HG02870 (cell line): Measurements from ENCODE around the gene ADK.
"Not testable (repeated sequence)": the region's sequence is repeated elsewhere in the genome, so short reads cannot be mapped to it uniquely, and the experiment has no call there.

ENCODE experiments used
- ATAC-seq: cut with Tn5 transposase; IDR thresholded peaks from one replicate; pipeline ENCODE4 v1.9.1; 2021; ENCODE audit warnings: mild to moderate bottlenecking, moderate library complexity; ENCODE audit not compliant: unreplicated experiment

Gene ADK

DNA sequence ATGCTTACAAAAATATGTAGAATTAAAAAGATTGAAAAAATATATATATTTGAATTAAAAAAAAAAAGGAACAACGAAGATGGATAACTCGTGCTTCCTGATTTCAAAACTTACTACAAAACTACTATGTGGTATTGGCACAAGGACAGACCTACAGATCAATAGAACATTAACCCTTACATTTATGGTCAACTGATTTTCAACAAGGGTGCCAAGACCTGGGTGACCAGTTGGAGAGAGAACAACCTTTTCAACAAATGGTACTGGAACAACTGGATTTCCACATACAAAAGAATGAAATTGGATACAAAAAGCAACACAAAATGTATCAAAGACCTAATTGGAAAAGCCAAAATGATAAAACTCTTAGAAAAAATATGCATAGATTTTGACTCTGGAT is 10.5 kb upstream of the ADK start:
- no peak for ATAC-seq

DNA sequence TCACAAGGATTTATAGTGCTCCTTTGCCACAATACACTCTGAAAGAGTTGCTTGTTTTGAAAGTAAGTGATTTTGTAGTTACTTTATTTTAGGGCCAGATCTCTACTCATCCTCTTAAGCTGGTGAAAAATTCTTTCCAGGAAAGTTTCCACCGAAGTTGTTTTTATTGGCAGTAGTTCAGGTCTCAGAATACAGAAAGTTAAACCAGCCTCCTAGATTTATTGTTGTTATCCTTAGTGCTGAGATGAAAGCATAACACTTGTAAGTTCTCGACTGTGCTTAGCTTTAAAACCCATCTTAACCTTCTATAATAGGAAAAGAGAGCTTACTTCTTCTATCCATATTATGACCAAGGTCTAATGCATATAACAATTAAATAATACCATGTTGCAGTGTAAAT is 5.9 kb upstream of the ADK start:
- no peak for ATAC-seq

DNA sequence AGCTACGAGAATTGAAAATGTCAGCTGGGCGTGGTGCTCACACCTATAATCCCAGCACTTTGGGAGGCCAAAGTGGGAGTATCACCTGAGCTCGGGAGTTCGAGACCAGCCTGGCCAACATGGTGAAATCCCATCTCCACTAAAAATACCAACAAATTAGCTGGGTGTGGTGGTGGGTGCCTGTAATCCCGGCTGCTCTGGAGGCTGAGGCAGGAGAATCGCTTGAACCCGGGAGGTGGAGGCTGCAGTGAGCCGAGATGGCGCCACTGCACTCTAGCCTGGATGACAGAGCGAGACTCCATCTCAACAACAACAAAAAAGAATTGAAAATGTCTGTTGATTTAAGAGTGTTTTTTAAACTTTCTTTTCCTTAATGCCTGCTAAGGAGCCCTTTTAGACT is 4.0 kb upstream of the ADK start:
- not testable (repeated sequence) for ATAC-seq

DNA sequence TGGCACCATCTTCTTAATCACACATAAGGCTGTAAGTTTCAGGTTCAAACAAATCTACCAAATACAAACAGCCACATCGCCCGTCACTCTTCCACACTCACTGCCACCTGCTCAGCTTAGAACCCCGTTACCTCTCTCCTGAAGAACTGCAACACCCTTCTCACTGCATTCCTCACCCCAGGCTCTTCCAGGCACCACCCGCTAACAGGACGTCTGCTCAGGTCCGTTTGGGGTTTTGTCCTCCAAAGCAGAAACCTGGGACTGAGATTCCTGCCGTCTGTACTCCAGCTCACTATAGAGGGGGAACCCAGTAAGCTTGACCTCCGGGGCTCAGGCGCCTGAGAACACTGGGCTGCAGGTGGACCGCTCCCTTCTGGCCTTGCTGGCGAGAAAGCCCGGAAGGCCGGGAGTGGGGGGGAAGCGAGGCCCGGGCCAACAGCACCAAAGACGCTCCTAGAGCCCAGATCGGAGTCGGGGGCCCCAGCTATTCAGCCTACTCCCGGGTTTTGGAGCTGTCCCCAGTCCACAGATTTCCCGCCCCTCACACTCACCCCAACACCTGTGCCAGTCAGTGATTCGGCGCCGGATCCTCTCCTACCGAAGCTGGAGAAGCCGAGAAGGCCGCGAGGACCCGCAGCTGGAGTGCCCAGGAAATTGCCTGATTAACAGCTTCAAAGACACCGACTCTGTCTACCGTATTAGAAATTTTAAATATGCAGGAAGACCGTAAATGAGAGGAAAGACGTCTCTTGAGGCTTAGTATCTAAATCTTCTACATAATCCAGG is 624 bp upstream of the ADK start, which contains the start of gene AP3M1:
TSS of gene AP3M1 (minus strand) at position 625 of the 786 bp plus-strand sequence. CDS start 12,449 bp downstream, outside the sequence.
- peak; percentile 31 for ATAC-seq

DNA sequence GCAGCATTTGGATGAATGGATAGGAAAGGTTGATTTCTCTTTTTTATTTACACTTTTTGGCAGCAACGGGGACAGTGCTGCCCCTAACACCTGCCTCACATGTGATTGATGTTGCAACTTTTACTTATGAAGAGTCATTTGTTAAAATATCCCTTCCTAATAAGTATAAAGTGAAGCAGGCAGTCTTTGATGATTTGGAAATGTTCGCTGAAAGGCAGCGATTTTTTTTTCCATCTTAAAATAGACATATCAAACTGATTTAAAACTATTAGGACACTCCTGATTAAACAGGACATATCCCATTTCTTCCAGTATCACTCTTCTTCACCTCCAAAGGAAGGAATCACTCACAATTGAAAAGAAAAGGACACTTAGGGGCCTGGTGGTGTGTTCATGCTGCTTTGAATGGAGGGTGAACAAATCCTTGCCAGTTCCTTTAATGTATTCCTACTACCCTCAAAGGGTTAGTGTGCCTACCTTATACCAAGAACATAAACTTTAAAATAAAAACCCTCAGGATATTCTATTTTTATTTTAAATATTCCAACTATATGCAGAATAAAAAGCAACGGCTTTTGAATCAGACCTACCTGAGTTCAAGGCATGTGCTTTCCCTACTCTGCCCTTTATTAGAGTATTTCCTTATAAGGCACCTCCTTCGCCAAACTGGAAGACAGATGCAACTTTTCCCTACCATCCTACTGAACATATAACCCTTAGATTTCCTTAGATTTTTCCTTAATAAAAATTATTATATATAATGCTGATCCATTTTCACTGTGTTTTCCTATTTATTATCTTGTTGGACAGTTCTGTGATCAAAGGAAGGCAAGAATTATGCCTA is 1.1 kb downstream of the ADK start:
- ATAC-seq, result no peak

DNA sequence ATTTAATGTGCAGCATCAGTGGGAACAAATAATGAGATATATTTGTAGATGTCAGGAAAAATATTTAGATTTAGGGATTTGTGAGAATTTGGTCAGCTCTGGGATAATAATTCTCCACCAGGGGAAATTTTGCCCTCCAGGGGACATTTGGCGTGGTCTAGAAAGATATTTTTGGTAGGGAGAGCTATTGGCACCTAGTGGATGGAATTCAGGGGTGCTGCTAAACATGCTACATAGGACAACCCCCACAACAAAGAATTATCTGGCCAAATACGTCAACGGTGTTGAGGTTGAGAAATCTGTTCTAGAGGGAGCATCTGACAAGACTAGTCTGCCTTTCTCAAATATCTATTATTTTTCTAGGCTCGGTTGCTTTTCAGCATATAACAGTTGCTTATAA is 2.1 kb downstream of the ADK start:
- no peak for ATAC-seq

DNA sequence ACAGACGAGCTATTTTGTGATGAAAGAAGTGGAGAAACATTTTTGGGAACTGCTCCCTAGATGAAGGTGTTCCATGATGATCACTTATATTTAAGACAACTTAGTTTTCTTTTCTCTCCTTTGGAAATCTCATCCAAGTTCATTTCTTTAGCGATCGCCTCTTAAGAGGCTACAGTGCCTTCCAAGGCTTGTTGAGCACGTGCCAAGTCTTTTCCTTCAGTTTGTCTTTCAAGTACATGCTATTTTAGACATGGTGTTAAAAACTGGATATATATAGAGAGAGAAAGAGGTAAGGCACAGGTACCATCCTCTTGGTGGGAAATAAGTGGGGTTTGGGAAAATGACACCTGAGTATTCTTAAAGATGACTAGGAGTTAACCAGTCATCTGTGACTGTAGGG is 2.7 kb downstream of the ADK start:
- ATAC-seq, result no peak

DNA sequence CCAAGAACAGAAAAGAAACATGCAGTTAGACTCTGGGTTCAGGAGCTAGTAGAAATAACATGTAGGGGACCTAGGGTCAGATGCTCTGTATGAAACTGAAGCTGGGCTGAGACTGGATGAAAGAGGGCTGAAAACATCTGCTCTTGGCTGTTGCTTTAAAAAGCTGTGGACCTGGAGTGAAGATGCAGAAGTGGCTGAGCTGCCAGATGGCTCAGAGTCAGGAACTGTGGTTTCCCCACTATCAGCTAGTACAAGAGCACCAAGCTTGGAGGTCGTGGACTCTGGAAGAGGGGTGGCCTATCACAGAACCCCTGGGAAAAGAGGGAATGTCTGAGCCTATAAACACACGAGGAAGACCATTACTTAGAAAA is 5.9 kb downstream of the ADK start:
- no peak for ATAC-seq

DNA sequence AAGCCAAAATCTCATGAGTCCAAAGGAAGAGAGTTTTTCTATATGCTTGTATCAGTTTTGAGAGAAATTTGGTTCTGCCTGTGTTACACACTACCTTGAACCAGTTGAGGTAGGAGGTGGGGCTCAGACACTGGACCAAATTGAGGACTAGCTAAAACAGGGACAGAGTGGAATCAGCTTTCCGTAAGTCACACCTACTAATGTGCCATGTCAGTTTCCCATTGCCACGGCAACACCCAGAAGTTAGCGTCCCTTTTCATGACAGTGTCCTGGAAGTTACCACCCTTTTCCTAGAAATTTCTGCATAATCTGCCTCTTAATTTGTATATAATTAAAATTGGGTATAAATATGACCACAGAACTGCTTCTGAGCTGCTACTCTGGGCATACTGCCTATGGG is 9.0 kb downstream of the ADK start:
- no peak for ATAC-seq

DNA sequence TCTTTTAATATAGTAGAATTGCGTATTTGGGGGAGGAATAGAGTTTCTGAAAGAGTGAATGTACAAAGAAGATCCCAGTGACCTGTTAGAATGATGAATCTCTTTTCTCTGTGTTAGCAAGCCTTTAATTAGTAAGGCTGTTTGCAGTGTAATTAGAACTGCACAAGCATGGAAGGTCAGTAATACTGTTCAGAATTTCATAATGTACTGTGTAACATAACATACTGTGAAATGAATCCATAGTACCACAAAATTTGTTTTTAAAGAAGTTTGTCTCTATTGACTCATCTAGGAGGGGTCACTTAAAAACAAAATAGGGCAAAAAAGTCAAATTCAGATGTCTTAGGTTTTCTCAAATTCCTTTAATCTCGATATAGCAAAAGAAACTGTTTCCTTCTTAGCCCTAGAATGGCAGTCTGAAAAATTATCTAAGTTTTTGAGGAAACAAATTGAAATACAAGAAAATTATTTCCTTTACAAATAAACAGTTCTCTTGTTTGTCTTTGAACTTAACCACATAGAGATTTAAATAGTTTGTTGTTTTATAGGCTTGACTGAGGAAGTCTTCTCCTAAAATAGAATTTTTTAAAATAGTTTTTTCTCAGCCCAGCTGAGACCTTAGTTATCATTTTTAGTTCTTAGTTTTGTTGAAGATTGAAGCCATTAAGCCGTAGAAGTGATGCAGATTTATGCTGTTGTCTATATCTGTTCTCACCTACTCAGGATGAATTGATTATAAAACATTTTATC is 12.5 kb downstream of the ADK start:
- no peak for ATAC-seq

DNA sequence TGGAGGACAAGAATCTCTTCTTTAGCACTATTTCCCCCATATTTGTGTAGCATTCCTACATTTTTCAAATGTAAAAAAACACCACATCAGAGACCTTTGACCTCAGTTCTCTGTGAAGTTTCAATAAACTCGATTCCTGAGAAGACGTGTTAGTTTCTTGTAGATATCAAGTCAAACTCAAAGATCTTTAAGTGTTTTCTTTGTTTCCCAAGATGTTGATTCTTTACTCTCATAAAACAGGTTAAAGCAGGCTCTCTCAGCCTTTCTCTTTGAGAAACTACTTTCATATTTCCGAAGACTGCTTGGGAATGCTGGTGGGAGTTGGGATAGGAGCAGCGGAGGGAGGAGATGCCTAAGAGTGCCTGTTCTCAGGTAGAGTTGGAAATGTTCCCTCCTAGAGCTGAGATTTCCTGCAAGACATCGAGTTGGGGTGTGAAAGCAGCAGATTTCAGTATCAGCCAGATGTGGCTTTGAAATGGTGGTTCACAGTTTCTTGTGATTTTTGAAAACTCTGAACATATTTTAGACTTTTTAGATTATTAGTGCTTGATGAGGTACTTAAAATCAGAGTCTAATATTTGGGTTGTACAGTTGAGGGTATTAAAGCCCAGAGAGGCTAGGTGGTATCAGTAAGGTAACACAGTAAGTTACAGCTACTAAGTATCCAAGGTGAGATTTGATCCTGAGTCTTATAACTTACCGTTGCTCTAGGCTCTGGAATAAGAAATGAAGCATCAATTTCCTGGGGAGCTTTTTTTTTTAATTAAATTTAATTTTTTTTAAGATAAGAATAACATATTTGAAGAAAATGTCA is 13.9 kb downstream of the ADK start:
- no peak for ATAC-seq

DNA sequence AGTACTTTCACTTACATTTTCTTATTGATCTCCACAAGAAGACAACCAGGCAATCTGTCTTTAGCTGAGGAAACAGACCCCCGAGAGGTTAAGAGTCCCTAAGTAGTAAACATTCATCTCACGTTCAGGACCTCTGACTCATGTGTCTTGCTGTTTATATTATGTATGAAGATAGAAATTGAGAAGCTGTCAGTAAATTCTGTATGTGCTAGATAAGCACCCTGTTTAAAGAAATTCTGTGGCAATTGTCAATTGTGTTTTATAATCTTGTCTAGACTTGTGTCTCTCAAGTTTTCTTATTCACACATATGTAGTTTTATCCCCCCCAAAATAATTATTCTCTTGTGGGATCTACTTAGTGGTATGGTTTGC is 14.5 kb downstream of the ADK start:
- no peak for ATAC-seq

DNA sequence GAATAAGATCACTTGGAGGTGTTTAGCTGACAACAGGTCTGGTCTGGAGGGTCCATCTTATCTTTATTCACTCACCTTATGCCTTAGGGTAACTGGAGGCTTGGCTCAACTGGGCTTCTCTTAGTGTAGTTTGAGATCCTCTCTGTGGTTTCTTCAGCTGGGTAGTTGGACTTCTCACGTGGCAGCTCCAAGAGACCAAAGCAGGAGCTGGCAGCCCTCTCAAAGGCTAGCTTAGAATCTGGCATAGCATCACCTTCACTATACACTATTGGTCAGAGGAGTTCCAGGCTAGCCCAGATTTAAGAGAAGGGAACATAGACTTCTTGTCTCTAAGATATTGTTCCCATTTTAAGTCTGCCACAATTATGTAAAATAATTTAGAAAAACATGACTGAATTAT is 16.4 kb downstream of the ADK start:
- no peak for ATAC-seq

DNA sequence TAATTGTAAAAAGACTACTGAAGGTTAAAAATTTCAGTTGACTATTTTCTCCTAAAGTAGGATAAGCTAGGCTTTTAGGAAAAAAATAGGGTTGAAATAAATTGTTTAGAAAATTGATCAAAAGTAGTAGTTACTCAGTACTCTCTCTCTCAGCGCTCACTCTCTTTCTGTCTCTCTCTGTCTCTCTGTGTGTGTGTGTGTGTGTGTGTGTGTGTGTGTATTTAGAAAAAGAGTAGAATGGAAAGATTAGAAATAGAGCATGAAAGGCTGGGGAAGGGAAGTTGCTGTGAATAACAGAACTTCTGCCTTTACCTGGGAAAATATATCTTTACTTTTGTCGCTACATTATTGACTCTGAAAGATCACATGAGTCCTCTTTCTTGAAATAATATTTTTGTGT is 20.6 kb downstream of the ADK start:
- no peak for ATAC-seq

DNA sequence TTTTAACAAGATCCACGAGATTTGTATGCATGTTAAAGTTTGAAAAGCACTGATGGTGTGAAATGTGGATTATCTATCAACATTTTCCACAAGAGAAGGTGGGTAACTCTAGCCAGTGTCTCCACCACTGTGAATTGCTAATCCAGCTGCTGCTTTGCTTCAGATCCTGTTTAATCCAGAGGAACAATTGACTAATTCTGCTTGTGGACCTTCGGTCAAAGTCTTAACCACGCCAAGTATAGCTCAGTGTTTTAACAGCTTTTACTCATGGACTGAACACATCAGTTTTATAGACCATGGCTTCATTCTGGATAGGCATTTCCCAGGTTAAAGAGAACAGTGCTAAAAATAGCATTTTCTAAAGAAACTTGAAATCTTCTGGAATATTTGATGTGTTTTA is 23.5 kb downstream of the ADK start:
- ATAC-seq, result no peak

DNA sequence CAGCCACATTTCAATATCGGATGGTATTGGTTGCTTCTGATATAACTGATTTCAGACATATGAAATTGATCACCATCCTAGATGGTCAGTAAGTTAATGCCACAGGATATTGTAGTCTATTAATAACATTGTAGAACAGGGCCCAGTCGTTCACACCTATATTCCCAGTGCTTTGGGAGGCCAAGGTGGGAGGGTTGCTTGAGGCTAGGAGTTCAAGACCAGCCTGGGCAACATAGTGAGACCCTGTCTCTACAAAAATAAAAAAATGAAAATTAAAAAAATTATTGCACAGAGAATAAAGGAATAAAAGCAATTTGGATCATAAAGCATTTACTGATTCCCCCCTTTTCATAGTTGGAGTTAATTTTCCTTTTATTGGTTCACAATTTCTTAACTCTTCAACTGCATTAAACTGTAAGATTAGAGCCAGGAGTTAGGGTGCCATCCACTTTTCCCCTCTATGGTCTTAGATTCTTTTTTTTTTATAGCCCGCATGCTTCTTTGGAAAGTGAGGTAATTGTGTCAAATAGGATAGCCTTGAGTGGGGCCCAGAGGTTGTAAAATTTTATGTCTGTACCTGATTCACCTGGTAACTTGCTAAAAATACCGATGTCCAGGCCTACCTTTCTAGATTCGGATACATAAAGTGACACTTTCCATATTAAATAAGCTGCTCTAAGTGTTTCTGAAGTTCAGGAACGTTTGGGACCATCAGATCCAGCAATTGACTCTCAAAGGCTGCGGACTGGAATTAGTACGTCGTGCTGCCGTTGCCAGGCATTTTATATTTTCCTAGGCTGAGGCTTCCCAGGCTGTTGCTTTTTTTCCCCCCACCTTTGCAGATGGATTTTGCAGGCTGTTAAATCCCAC is 24.7 kb downstream of the ADK start:
- ATAC-seq, result no peak

DNA sequence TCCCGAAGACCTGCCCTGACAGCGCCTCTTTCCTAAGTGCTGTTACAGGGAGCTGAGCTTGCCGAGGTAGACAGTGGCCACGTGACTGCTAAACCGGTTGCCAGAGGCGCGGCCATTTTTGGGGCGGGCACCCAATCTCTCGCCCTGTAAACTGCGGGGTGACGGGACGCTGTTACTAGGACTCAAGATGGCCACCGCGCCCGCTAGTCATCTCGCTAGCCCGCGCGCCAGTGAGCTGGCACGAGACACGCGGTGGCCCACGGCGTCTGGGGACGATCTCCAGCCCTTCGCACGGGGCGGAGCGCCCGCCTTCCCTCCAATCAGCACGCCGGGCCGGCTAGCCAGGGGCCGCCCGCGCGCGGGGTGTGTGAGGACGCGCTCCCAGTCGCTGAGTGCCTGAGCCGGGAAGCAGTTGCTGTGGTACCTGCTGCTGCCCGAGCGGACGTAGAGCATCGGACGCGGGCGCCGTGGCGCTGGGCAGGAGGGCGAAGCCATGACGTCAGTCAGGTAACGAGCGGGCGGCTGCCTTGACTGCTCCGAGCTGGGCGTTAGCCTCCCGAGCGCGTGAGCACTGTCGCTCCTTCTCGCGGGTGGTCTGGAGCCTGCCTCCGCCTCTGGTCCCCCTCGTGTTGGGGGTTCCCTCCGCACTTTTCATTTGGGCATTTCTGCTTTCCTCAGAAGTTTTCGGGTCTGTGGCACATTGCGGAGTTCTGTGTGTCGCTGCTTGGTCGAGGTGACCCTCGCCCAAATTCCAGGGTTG is 25.5 kb downstream of the ADK start:
- ATAC-seq, result peak; percentile 86

DNA sequence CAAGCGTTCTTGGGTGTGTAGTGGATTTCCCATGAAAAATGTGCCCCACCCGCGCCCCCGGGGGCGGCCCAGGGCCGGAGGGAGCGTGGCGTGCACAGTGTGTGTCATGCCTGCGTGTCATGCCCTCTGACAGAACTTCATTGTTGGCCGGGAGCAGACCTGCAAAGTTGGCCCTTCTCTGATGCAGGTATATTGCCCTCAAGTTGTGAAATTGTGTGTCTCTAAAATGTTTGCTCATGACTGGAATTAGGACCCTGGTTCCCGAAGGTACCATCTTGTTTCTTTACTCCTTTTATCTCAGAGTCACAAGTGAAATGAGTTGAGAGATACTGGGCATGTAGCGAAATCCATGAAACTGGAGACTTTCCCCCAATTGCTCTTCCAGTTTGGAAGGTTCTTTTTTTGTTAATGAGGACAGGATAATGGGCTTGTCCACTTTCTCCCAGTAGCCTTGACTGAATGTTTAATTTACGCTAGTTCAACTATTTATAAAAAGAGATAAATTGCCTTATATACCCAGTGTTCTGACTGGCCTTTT is 26.2 kb downstream of the ADK start:
- ATAC-seq, result no peak
